HEK293 (cell line): Measurements from ENCODE around the gene TTC39C.
A peak's percentile ranks its signal among the peaks of the same experiment; 100 is the strongest.

ENCODE experiments used
- CTCF ChIA-PET: fragments of 350-600 bp; formaldehyde crosslinking; extraction: SDS; loops from one replicate; lab custom pipeline; 2021; ENCODE audit warnings: antibody characterized with exemption; lab: Yijun Ruan, JAX
- POLR2A ChIA-PET: fragments of 300-600 bp; formaldehyde crosslinking; extraction: SDS; loops from one replicate; lab custom pipeline; 2020; ENCODE audit warnings: antibody characterized with exemption, inconsistent platforms; lab: Yijun Ruan, JAX
- H3K27ac ChIP-seq: fragments of 200-500 bp; sonication (Bioruptor generic); 2 replicates; pipeline ENCODE4 v1.5.1; 2014; ENCODE audit warnings: low read depth, low read length, control low read depth, inconsistent platforms; ENCODE audit errors: extremely low read depth
- H3K36me3 ChIP-seq, 2 experiments: fragments of 200-500 bp in 1 of 2; sonication (Bioruptor generic) in 1 of 2; 1 replicate in 1 of 2; 2 replicates in 1 of 2; pipeline ENCODE4 v1.5.1; 2014 to 2017; ENCODE audit warnings: inconsistent platforms in 2 of 2, low read length in 2 of 2; ENCODE audit not compliant: control insufficient read depth in 2 of 2, insufficient read depth in 1 of 2
- H3K4me1 ChIP-seq: fragments of 200-500 bp; sonication (Bioruptor generic); 2 replicates; pipeline ENCODE4 v1.5.1; 2014; ENCODE audit warnings: mild to moderate bottlenecking, low read length, inconsistent platforms; ENCODE audit not compliant: control insufficient read depth, insufficient read depth
- H3K4me3 ChIP-seq: 2 replicates; pipeline ENCODE4 v1.5.1; 2011; ENCODE audit warnings: low read depth, mild to moderate bottlenecking, control low read depth, low read length, moderate library complexity
- H3K9me3 ChIP-seq: fragments of 200-500 bp; sonication (Bioruptor generic); 2 replicates; pipeline ENCODE4 v1.5.1; 2014; ENCODE audit warnings: low read depth, low read length, inconsistent platforms; ENCODE audit not compliant: control insufficient read depth, insufficient read depth
- SALL2 ChIP-seq: fragments of 450-650 bp; formaldehyde crosslinking; IDR thresholded peaks from 2 replicates; pipeline ENCODE4 v1.5.0; 2017; ENCODE audit warnings: missing biosample characterization, mild to moderate bottlenecking, missing genetic modification characterization, borderline replicate concordance
- SP7 ChIP-seq: fragments of 450-650 bp; formaldehyde crosslinking; IDR thresholded peaks from 2 replicates; pipeline ENCODE4 v1.5.1; 2016; ENCODE audit warnings: missing biosample characterization, missing genetic modification characterization
- TSHZ1 ChIP-seq: fragments of 450-650 bp; formaldehyde crosslinking; IDR thresholded peaks from 2 replicates; pipeline ENCODE4 v1.5.1; 2016; ENCODE audit warnings: missing biosample characterization, missing genetic modification characterization, borderline replicate concordance
- YY1 ChIP-seq: fragments of 450-650 bp; formaldehyde crosslinking; IDR thresholded peaks from 2 replicates; pipeline ENCODE4 v1.5.1; 2018; ENCODE audit warnings: missing biosample characterization, missing genetic modification characterization
- ZBTB10 ChIP-seq: fragments of 450-650 bp; formaldehyde crosslinking; IDR thresholded peaks from 2 replicates; pipeline ENCODE4 v1.5.1; 2016; ENCODE audit warnings: missing biosample characterization, missing genetic modification characterization
- ZBTB20 ChIP-seq: fragments of 450-650 bp; formaldehyde crosslinking; IDR thresholded peaks from 2 replicates; pipeline ENCODE4 v1.5.1; 2016; ENCODE audit warnings: missing biosample characterization, missing genetic modification characterization
- ZBTB48 ChIP-seq: fragments of 450-650 bp; formaldehyde crosslinking; IDR thresholded peaks from 2 replicates; pipeline ENCODE4 v1.5.1; 2016; ENCODE audit warnings: missing biosample characterization, missing genetic modification characterization
- ZFP3 ChIP-seq: fragments of 450-650 bp; formaldehyde crosslinking; IDR thresholded peaks from 2 replicates; pipeline ENCODE4 v1.5.1; 2016; ENCODE audit warnings: low read depth, missing biosample characterization, missing genetic modification characterization
- ZNF146 ChIP-seq: fragments of 450-650 bp; formaldehyde crosslinking; IDR thresholded peaks from 2 replicates; pipeline ENCODE4 v1.5.1; 2016; ENCODE audit warnings: missing biosample characterization, missing genetic modification characterization
- ZNF24 ChIP-seq: fragments of 450-650 bp; formaldehyde crosslinking; IDR thresholded peaks from 2 replicates; pipeline ENCODE4 v1.5.1; 2016; ENCODE audit warnings: missing biosample characterization, missing genetic modification characterization
- ZNF324 ChIP-seq: fragments of 450-650 bp; formaldehyde crosslinking; IDR thresholded peaks from 2 replicates; pipeline ENCODE4 v1.5.1; 2016; ENCODE audit warnings: missing biosample characterization, missing genetic modification characterization
- ZNF37A ChIP-seq: fragments of 450-650 bp; IDR thresholded peaks from 2 replicates; pipeline ENCODE4 v1.5.1; 2018; ENCODE audit warnings: missing biosample characterization, missing genetic modification characterization
- ZNF433 ChIP-seq: fragments of 450-650 bp; formaldehyde crosslinking; IDR thresholded peaks from 2 replicates; pipeline ENCODE4 v1.5.1; 2016; ENCODE audit warnings: missing biosample characterization, missing genetic modification characterization, low read depth
- ZNF48 ChIP-seq: fragments of 450-650 bp; formaldehyde crosslinking; IDR thresholded peaks from 2 replicates; pipeline ENCODE4 v1.5.1; 2016; ENCODE audit warnings: missing biosample characterization, missing genetic modification characterization
- ZNF555 ChIP-seq: fragments of 450-650 bp; formaldehyde crosslinking; conservative IDR thresholded peaks from 2 replicates; pipeline ENCODE4 v1.5.1; 2017; ENCODE audit warnings: missing biosample characterization, mild to moderate bottlenecking, missing genetic modification characterization, inconsistent platforms
- ZNF558 ChIP-seq: fragments of 450-650 bp; formaldehyde crosslinking; IDR thresholded peaks from 2 replicates; pipeline ENCODE4 v1.5.1; 2016; ENCODE audit warnings: missing biosample characterization, missing genetic modification characterization
- ZNF585B ChIP-seq: fragments of 450-650 bp; formaldehyde crosslinking; IDR thresholded peaks from 2 replicates; pipeline ENCODE4 v1.5.1; 2016; ENCODE audit warnings: missing biosample characterization, missing genetic modification characterization
- ZNF600 ChIP-seq: fragments of 450-650 bp; formaldehyde crosslinking; IDR thresholded peaks from 2 replicates; pipeline ENCODE4 v1.5.1; 2016; ENCODE audit warnings: missing biosample characterization, missing genetic modification characterization
- ZNF624 ChIP-seq: fragments of 450-650 bp; formaldehyde crosslinking; IDR thresholded peaks from 2 replicates; pipeline ENCODE4 v1.5.1; 2017; ENCODE audit warnings: missing biosample characterization, missing genetic modification characterization
- ZNF626 ChIP-seq: fragments of 450-650 bp; sonication (Bioruptor Pico); formaldehyde crosslinking; IDR thresholded peaks from 2 replicates; pipeline ENCODE4 v1.5.1; 2018; ENCODE audit warnings: missing biosample characterization, missing genetic modification characterization, inconsistent platforms
- ZNF654 ChIP-seq: fragments of 450-650 bp; formaldehyde crosslinking; IDR thresholded peaks from 2 replicates; pipeline ENCODE4 v1.5.1; 2016; ENCODE audit warnings: low read depth, missing biosample characterization, missing genetic modification characterization
- ZSCAN23 ChIP-seq: fragments of 450-650 bp; formaldehyde crosslinking; IDR thresholded peaks from 2 replicates; pipeline ENCODE4 v1.5.1; 2016; ENCODE audit warnings: missing biosample characterization, missing genetic modification characterization
- TF ChIP-seq, protein P1 (sequence below): fragments of 450-650 bp; formaldehyde crosslinking; IDR thresholded peaks from 2 replicates; pipeline ENCODE4 v1.5.1; 2016; ENCODE audit warnings: missing biosample characterization, missing genetic modification characterization
- TF ChIP-seq, protein P2 (sequence below): fragments of 450-650 bp; formaldehyde crosslinking; IDR thresholded peaks from 2 replicates; pipeline ENCODE4 v1.5.1; 2016; ENCODE audit warnings: missing biosample characterization, missing genetic modification characterization
- TF ChIP-seq, protein P3 (sequence below): fragments of 450-650 bp; formaldehyde crosslinking; IDR thresholded peaks from 2 replicates; pipeline ENCODE4 v1.5.1; 2016; ENCODE audit warnings: missing biosample characterization, missing genetic modification characterization

The TTC39C gene

DNA sequence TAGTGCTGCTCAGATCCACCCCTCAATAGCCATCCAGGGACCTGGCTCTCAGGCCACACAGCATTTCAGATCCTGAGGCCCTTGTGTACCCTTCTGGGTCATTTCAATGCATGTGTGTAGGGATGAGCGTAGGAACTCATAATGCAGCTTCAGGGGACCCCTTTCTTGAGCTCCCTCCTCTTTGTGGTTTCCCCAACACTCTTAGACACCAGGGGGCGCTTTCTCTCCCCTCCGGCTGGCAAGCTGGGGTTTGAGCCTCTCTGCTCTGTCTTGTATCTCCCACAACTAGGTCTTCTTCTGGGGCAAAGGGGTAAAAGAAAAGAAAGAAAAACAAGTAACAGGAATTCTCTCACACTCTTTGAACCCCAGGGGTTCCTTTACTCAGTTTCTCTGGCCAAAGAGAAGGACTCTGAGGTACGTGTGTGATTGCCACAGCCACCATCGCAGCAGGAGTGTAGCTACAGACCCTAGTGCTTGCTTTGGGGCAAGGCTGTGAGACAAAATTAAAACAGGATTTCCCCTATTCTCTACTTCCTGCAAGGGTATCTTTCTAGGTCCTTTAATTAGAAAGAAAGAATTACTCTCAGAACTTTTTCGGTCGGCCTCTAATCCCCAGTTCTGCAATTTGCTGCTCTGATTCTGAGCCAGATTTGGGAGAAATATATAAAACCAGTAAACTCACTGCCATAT is 162.3 kb downstream of the TTC39C start:
- no peak overlapping the region for H3K4me3 ChIP-seq
- POLR2A ChIA-PET, result interaction anchor here (1.3 to 2.3 kb wide), 2 partner anchors 38 to 94 kb away, joined by 11 to 12 read pairs; partner anchors contain the start of gene CABYR
- H3K36me3 ChIP-seq, result peaks cover 10 to 18% of the 10 kb centered on the region in 2 experiments
- no peak overlapping the region for H3K27ac ChIP-seq
- no peaks in the 10 kb centered on the region for H3K4me1 ChIP-seq
- no peaks in the 10 kb centered on the region for H3K9me3 ChIP-seq
- TF ChIP-seq ZNF324 (tag by site-specific recombination) (no peak), ZNF600 (tag by site-specific recombination) (no peak), ZNF654 (peak; percentile 29), SALL2 (tag by site-specific recombination) (no peak), ZBTB10 (tag by site-specific recombination) (no peak), ZNF585B (tag by site-specific recombination) (no peak), ZBTB48 (tag by site-specific recombination) (no peak), ZNF48 (no peak), ZNF433 (tag by site-specific recombination) (no peak), ZNF37A (tag by site-specific recombination) (no peak), ZNF558 (tag by site-specific recombination) (no peak), SP7 (tag by site-specific recombination) (no peak), YY1 (tag by site-specific recombination) (no peak), ZNF24 (tag by site-specific recombination) (no peak), ZFP3 (no peak), ZBTB20 (peak; percentile 96), TSHZ1 (tag by site-specific recombination) (no peak), ZNF555 (tag by site-specific recombination) (no peak), ZSCAN23 (tag by site-specific recombination) (no peak), ZNF626 (no peak), ZNF624 (tag by site-specific recombination) (no peak), ZNF146 (tag by site-specific recombination) (no peak)
- TF ChIP-seq, protein P1, sequence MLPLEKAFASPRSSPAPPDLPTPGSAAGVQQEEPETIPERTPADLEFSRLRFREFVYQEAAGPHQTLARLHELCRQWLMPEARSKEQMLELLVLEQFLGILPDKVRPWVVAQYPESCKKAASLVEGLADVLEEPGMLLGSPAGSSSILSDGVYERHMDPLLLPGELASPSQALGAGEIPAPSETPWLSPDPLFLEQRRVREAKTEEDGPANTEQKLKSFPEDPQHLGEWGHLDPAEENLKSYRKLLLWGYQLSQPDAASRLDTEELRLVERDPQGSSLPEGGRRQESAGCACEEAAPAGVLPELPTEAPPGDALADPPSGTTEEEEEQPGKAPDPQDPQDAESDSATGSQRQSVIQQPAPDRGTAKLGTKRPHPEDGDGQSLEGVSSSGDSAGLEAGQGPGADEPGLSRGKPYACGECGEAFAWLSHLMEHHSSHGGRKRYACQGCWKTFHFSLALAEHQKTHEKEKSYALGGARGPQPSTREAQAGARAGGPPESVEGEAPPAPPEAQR (tag by site-specific recombination), result no peak
- TF ChIP-seq, protein P2, sequence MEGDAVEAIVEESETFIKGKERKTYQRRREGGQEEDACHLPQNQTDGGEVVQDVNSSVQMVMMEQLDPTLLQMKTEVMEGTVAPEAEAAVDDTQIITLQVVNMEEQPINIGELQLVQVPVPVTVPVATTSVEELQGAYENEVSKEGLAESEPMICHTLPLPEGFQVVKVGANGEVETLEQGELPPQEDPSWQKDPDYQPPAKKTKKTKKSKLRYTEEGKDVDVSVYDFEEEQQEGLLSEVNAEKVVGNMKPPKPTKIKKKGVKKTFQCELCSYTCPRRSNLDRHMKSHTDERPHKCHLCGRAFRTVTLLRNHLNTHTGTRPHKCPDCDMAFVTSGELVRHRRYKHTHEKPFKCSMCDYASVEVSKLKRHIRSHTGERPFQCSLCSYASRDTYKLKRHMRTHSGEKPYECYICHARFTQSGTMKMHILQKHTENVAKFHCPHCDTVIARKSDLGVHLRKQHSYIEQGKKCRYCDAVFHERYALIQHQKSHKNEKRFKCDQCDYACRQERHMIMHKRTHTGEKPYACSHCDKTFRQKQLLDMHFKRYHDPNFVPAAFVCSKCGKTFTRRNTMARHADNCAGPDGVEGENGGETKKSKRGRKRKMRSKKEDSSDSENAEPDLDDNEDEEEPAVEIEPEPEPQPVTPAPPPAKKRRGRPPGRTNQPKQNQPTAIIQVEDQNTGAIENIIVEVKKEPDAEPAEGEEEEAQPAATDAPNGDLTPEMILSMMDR (tag by site-specific recombination), result peak; percentile 58
- TF ChIP-seq, protein P3, sequence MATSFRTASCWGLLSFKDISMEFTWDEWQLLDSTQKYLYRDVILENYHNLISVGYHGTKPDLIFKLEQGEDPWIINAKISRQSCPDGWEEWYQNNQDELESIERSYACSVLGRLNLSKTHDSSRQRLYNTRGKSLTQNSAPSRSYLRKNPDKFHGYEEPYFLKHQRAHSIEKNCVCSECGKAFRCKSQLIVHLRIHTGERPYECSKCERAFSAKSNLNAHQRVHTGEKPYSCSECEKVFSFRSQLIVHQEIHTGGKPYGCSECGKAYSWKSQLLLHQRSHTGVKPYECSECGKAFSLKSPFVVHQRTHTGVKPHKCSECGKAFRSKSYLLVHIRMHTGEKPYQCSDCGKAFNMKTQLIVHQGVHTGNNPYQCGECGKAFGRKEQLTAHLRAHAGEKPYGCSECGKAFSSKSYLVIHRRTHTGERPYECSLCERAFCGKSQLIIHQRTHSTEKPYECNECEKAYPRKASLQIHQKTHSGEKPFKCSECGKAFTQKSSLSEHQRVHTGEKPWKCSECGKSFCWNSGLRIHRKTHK (tag by site-specific recombination), result no peak
- CTCF ChIA-PET, result interaction anchor here (0.5 to 5.7 kb wide), 54 partner anchors 10 to 674 kb away, joined by 3 to 102 read pairs (median 5); no protein-coding TSS in a partner anchor
